Epithelial cell of proximal tubule (primary cell): ENCODE measurements around the gene IGF2R. TPM values are rescaled to one million over a fixed set of nuclear protein-coding genes. Genes with fewer than 3 reads are reported as not detected.

ENCODE experiments used
- DNase-seq: peaks from one replicate; pipeline ENCODE4 v3.0.0-alpha.2; 2011; ENCODE audit warnings: low read depth
- H3K4me3 ChIP-seq: 2 replicates; pipeline ENCODE4 v1.5.1; 2011; ENCODE audit warnings: low read depth, mild to moderate bottlenecking, low read length
- CTCF ChIP-seq: conservative IDR thresholded peaks from 2 replicates; pipeline ENCODE4 v1.5.1; 2012; ENCODE audit warnings: low read depth, mild to moderate bottlenecking, low read length
- total RNA-seq: library from RNA; depleted of rRNA; stranded (reverse); fragments of >200 nt; gene quantifications from 2 replicates; pipeline ENCODE4 v1.2.3, GENCODE V29; 2015

Gene IGF2R
- total RNA-seq, 1 donor from 2014 or later = 50.8 TPM

- no peak for DNase-seq
- TF ChIP-seq CTCF = no peak
- H3K4me3 ChIP-seq = no peak overlapping the region
Observed at GRCh38 chr6:160002882-160003281, 34.0 kb downstream of the IGF2R start.

- no peak overlapping the region for H3K4me3 ChIP-seq
- DNase-seq = no peak
- TF ChIP-seq CTCF = no peak
Observed at GRCh38 chr6:160004018-160004417, 35.1 kb downstream of the IGF2R start.

GRCh38 chr6:160004419-160005175 lies 35.7 kb downstream of the IGF2R start:
- no peak for TF ChIP-seq CTCF
- no peak overlapping the region for H3K4me3 ChIP-seq
- DNase-seq = no peak

GRCh38 chr6:160005211-160005610 lies 36.3 kb downstream of the IGF2R start:
- H3K4me3 ChIP-seq = no peak overlapping the region
- no peak for DNase-seq
- TF ChIP-seq CTCF = no peak

GRCh38 chr6:160005861-160006540 lies 37.1 kb downstream of the IGF2R start:
- TF ChIP-seq CTCF = no peak
- H3K4me3 ChIP-seq = no peak overlapping the region
- no peak for DNase-seq

GRCh38 chr6:160007145-160007544 lies 38.3 kb downstream of the IGF2R start:
- DNase-seq = no peak
- no peak for TF ChIP-seq CTCF
- H3K4me3 ChIP-seq = no peak overlapping the region
